ENCODE measurements around the gene XYLT1. TPM values are rescaled to one million over a fixed set of nuclear protein-coding genes. Genes with fewer than 3 reads are reported as not detected.

Gene XYLT1
- polyA plus RNA-seq, 1 of the 3 experiments (the other 2 are of a cell fraction), result 17.6 TPM

GRCh38 chr16:17068524-17068923 is 402.2 kb downstream of the XYLT1 start:
- Histone ChIP-seq H3K36me3 (replicated peaks in 1 of 2; ENCODE audit: control insufficient read depth in 1 of 2, insufficient read depth in 2 of 2, low read length in 1 of 2) (no peaks in the 10 kb centered on the region), H3K27ac (ENCODE audit: low read depth in 2 of 2, low read length in 1 of 2) (no peak overlapping the region), H3K79me2 (ENCODE audit: insufficient read depth) (no peaks in the 10 kb centered on the region), H3K9me3 (no peaks in the 10 kb centered on the region), H3K4me2 (no peak overlapping the region), H3K27me3 (ENCODE audit: insufficient read depth) (no peaks in the 10 kb centered on the region), H3K9ac (no peak overlapping the region), H3F3A (replicated peaks; ENCODE audit: insufficient read depth) (no peaks in the 10 kb centered on the region), H4K20me1 (ENCODE audit: insufficient read depth) (no peaks in the 10 kb centered on the region), H3K4me1 (ENCODE audit: control insufficient read depth in 1 of 2, insufficient read depth in 2 of 2, low read depth in 1 of 2, low read length in 1 of 2) (peaks cover 0 to 4% of the 10 kb centered on the region in 2 experiments; a peak in 1 of 4 replicates), H3K9me2 (no peaks in the 10 kb centered on the region), H3K4me3 (ENCODE audit: low read depth in 2 of 2, low read length in 1 of 2) (no peak overlapping the region), H2AFZ (ENCODE audit: low read depth) (no peak overlapping the region)
- no peak for TF ChIP-seq USF2 (IDR thresholded peaks at IDR 0.05; ENCODE audit: borderline replicate concordance, low read depth, low read length)
- TF ChIP-seq FOSL2 (IDR thresholded peaks at IDR 0.05; ENCODE audit: borderline replicate concordance, low read depth), result no peak
- no peak for TF ChIP-seq CTCF (IDR thresholded peaks at IDR 0.05)
- TF ChIP-seq GABPA (IDR thresholded peaks at IDR 0.05; ENCODE audit: low read depth), result no peak
- TF ChIP-seq MEF2A (IDR thresholded peaks at IDR 0.05; ENCODE audit: borderline replicate concordance, low read depth), result no peak
- no peak for TF ChIP-seq USF1 (IDR thresholded peaks at IDR 0.05; ENCODE audit: borderline replicate concordance, low read depth)
- TF ChIP-seq RFX5 (IDR thresholded peaks at IDR 0.05; ENCODE audit: low read length), result no peak
- no peak for TF ChIP-seq MAX (IDR thresholded peaks at IDR 0.05; ENCODE audit: low read depth)
- TF ChIP-seq FOXJ3 (CRISPR knock-in tag; IDR thresholded peaks at IDR 0.05), result no peak
- TF ChIP-seq MXI1 (IDR thresholded peaks at IDR 0.05; ENCODE audit: low read depth, low read length), result no peak
- no peak for TF ChIP-seq GATA2 (CRISPR knock-in tag; IDR thresholded peaks at IDR 0.05)
- TF ChIP-seq SMC3 (IDR thresholded peaks at IDR 0.05; ENCODE audit: low read depth, low read length), result no peak
- TF ChIP-seq EP300 (IDR thresholded peaks at IDR 0.05; ENCODE audit: borderline replicate concordance in 1 of 2, low read depth in 1 of 2, low read length in 1 of 2), result no peak
- TF ChIP-seq ELF1 (IDR thresholded peaks at IDR 0.05), result no peak
- no peak for TF ChIP-seq NFIC (IDR thresholded peaks at IDR 0.05; ENCODE audit: borderline replicate concordance)
- TF ChIP-seq NRF1 (IDR thresholded peaks at IDR 0.05; ENCODE audit: low read depth, low read length), result no peak
- no peak for TF ChIP-seq FOXM1 (IDR thresholded peaks at IDR 0.05; ENCODE audit: low read depth)
- no peak for TF ChIP-seq RAD21 (IDR thresholded peaks at IDR 0.05; ENCODE audit: low read length)
- no peak for TF ChIP-seq RCOR1 (IDR thresholded peaks at IDR 0.05; ENCODE audit: low read length)
- WGBS (ENCODE audit: low lambda C conversion rate), result 29% methylated on average over 3 of the region's 3 CpGs
- CTCF ChIA-PET, result no interaction called here
- POLR2A ChIA-PET, result interaction anchor here (0.7 kb wide), 1 partner anchor 149 kb away, joined by 3 read pairs; no protein-coding TSS in a partner anchor
- DNase-seq, result no peak

All from SK-N-SH (cell line).